Caki2 (cell line): ENCODE data around the gene ERLEC1. TPM values are rescaled to one million over a fixed set of nuclear protein-coding genes. Genes with fewer than 3 reads are reported as not detected.

Experiments
- DNase-seq: peaks from one replicate; pipeline ENCODE4 v3.0.0-alpha.2; 2015; ENCODE audit warnings: low read depth
- in situ Hi-C: cut with HindIII; loops from 2 replicates; pipeline ENCODE4 v1.10.0; 2016; ENCODE audit warnings: low sequenced_read_pairs, low pct_unique_long_range_greater_than_20kb, mixed read lengths
- total RNA-seq: library from RNA; depleted of rRNA; stranded (reverse); fragments of >200 nt; shearing (Covaris generic); gene quantifications from 2 replicates; pipeline ENCODE4 v1.2.3, GENCODE V29; 2014; ENCODE audit warnings: low replicate concordance; rRNA removed

Gene ERLEC1
- total RNA-seq, 1 experiment from 2014 or later = 32.9 TPM

- DNase-seq = no peak
- in situ Hi-C loops = no loop called here
Measured at GRCh38 chr2:53863538-53864227, 76.8 kb downstream of the ERLEC1 start.

- in situ Hi-C loops = no loop called here
Measured at GRCh38 chr2:53865264-53865663, 78.4 kb downstream of the ERLEC1 start.

DNA sequence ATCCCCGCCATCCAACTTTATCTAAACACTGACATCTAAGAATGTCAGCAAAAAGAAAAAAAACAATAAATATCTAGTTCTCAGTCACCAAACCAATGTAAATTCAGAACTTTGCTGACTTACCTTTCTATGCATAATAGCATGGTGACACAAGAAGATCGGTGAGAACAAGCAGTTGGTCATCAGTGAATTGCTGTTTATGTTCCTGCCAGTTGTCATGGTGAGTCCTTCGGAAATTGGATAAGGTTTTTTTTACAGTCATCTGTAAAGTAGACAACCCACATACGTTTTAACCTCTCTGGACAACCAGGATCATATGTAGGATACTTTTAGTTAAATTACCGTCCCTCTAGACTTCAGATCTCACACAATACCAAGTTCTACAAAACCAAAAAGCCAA, 79.1 kb downstream of the ERLEC1 start:
- DNase-seq = no peak
- in situ Hi-C loops = no loop called here

More at GRCh38 chr2:53865264-53865663, 78.4 kb downstream of the ERLEC1 start:
- DNase-seq = no peak

DNA sequence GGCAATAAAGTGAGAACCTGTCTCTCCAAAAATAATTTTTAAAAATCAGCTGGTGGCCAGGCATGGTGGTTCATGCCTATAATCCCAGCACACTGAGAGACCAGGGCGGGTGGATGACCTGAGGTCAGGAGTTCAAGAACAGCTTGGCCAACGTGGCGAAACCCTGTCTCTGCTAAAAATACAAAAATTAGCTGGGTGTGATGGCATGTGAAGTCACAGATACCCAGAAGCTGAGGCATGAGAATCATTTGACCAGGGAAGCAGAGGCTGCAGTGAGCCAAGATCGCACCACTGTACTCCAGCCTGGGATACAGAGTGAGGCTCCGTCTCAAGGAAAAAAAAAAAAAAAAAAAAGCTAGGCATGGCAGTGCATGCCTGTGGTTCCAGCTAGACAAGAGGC, 80.3 kb downstream of the ERLEC1 start:
- no peak for DNase-seq
- in situ Hi-C loops = no loop called here

DNA sequence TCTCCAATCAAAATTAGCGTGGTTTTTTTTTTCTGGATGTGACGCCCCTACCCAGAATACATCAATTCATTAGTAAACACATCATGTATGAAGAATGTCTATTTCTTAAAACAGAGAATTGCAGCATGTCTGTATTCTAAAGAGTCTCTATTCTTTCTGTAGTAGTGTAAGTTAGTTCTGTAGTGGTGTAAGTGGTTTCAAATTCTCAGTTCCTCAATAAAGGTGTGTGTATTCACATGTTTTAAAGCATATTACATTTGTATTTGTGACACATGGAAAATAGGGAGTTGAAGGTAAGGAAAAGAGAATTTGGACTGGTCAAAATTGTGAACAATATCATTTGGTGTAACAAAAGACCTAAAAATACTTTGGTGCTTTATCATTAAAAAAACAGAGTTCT, 80.9 kb downstream of the ERLEC1 start:
- in situ Hi-C loops = no loop called here
- no peak for DNase-seq

Other genes starting within 250 kb of the ERLEC1 start
- gene CHAC2, start 19.2 kb upstream of the ERLEC1 start, total RNA-seq = 15.2 and 24.5 TPM in 2 replicates
- gene ASB3, start 91 bp upstream of the ERLEC1 start, total RNA-seq = 15.9 and 20.0 TPM in 2 replicates
- not detected in 2 replicates for gene GPR75, start 72.9 kb downstream of the ERLEC1 start, total RNA-seq
- gene PSME4, start 183.9 kb downstream of the ERLEC1 start, total RNA-seq = 10.5 and 13.0 TPM in 2 replicates